ENCODE measurements around the gene S100A14. TPM values are rescaled to one million over a fixed set of nuclear protein-coding genes. Genes with fewer than 3 reads are reported as not detected.
"Not testable (repeated sequence)": the region's sequence is repeated elsewhere in the genome, so short reads cannot be mapped to it uniquely, and the experiment has no call there.

The S100A14 gene
- total RNA-seq, 3 donors from 2014 or later, result 0.32 to 0.43 TPM; not detected in 1

DNA sequence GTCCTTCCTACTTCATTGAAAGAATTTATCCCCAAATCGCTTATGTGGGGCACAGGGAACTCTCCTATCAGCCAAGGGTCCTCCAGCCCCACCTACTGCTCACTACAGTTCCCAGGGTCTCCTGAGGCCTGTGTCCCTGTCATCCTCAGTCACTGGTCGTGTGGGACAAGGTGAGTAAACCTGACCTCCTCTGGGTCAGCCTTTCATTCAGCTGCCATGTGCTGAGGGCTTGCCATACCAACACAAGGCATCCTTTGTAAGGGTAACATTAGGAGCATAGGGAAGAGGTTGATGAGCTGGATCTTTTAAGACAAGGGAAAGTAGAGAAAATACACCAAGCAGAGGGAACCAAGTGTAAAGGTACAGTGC is 31.2 kb upstream of the S100A14 start:
- no peak for ATAC-seq
- Mint-ChIP-seq H3K4me3 (no peak overlapping the region), H3K9me3 (no peaks in the 10 kb centered on the region), H3K27me3 (ENCODE audit: low read depth) (no peaks in the 10 kb centered on the region), H3K4me1 (ENCODE audit: low read depth) (peaks cover 61% of the 10 kb centered on the region), H3K36me3 (ENCODE audit: insufficient read depth) (peaks cover 40% of the 10 kb centered on the region)
- DNase-seq, result no peak

DNA sequence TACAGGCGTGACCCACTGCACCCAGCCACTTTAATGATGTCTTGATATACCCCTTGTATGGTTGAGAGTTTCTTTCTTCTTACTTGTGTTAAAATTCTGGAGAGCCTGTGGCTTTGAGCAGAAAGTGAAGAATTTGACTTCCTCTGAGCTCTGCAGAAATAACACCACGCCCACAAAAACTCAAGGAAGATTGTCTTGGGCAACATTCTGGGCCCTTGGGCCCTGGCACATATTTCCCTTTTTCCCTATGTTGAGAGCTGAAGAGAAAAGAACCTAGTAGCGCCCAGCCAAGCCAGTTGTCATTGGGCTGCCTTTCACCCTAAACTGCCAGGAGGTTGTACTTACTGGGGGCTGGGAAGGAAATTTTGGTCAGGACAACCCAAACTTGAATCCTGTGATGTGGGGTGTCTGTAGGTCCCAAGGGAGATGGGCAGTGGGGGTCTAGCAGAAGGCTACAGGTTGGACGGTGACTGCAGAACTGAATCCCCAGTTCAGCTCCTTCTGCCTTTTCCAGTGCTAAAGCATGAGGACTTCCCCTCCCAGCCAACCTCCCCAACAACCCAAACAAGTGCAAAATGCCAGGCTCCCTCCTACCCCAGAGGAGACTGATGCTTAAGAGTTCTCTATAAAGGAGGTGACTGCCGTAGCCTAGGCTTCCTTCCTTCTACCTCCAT is 30.7 kb upstream of the S100A14 start:
- no peak overlapping the region for H3K4me3 Mint-ChIP-seq
- peaks cover 65% of the 10 kb centered on the region for H3K4me1 Mint-ChIP-seq (ENCODE audit: low read depth)
- H3K9me3 Mint-ChIP-seq, result no peaks in the 10 kb centered on the region
- ATAC-seq (no peak), DNase-seq (no peak)
- peaks cover 45% of the 10 kb centered on the region for H3K36me3 Mint-ChIP-seq (ENCODE audit: insufficient read depth)
- H3K27me3 Mint-ChIP-seq (ENCODE audit: low read depth), result no peaks in the 10 kb centered on the region

DNA sequence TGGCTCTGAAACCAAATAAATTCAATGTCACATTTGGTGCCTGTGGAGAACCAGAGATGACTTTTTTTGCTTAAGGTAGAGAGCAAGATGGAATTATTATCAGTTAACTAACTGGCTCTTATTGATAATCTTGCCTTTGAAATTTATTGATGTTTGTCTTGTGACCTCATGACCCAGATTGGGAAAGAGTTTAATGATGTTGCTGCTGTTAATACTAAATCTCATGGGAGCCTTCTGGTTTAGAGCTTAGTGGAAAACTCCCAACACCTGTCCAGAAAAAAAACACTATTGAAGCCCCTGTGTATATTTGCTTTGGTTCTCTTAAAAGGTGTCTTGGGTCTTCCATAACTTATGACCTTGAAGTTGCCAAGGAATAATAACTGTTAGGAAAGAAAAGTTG is 27.7 kb upstream of the S100A14 start:
- H3K4me1 Mint-ChIP-seq (ENCODE audit: low read depth), result peaks cover 62% of the 10 kb centered on the region
- ATAC-seq, result no peak

DNA sequence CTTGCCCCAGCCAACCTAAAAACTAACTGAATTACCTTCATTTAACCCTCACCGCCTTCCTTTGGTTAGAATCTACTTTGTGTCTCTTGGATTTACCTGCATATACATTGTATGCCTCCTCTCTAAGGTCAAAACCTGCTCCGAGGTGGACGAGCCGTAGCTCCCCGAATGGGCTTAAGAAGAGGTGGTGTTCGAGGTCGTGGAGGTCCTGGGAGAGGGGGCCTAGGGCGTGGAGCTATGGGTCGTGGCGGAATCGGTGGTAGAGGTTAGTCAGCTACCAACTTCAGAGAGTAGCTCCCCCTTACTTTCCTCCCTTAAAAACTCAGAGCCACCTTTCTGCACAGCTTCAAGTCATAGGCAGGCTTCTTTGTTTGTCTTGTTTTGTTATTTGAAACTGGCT is 27.0 kb upstream of the S100A14 start:
- Mint-ChIP-seq H3K27me3 (ENCODE audit: low read depth) (no peaks in the 10 kb centered on the region), H3K4me3 (no peak overlapping the region), H3K36me3 (ENCODE audit: insufficient read depth) (peaks cover 55% of the 10 kb centered on the region), H3K9me3 (no peaks in the 10 kb centered on the region), H3K4me1 (ENCODE audit: low read depth) (peaks cover 58% of the 10 kb centered on the region)
- no peak for ATAC-seq
- no peak for DNase-seq

More for the DNA sequence above, 27.7 kb upstream of the S100A14 start:
- no peak for DNase-seq
- no peaks in the 10 kb centered on the region for H3K9me3 Mint-ChIP-seq
- no peak overlapping the region for H3K4me3 Mint-ChIP-seq
- peaks cover 55% of the 10 kb centered on the region for H3K36me3 Mint-ChIP-seq (ENCODE audit: insufficient read depth)
- H3K27me3 Mint-ChIP-seq (ENCODE audit: low read depth), result no peaks in the 10 kb centered on the region

DNA sequence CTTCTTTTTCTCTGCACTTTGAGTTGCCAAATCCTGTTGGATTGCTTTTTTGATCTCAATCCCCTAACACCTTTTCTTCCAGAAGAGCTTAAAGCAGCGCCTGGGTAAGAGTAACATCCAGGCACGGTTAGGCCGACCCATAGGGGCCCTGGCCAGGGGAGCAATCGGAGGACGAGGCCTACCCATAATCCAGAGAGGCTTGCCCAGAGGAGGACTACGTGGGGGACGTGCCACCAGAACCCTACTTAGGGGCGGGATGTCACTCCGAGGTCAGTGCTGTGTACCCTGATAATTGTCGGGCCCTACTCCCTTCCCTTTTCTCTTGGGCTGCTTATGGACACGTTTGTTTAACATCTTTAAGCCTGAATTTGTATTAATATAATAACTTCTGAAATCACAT is 26.0 kb upstream of the S100A14 start:
- H3K9me3 Mint-ChIP-seq, result no peaks in the 10 kb centered on the region
- H3K36me3 Mint-ChIP-seq (ENCODE audit: insufficient read depth), result peaks cover 57% of the 10 kb centered on the region
- H3K4me1 Mint-ChIP-seq (ENCODE audit: low read depth), result peaks cover 59% of the 10 kb centered on the region
- ATAC-seq (no peak), DNase-seq (no peak)
- no peaks in the 10 kb centered on the region for H3K27me3 Mint-ChIP-seq (ENCODE audit: low read depth)
- H3K4me3 Mint-ChIP-seq, result no peak overlapping the region

DNA sequence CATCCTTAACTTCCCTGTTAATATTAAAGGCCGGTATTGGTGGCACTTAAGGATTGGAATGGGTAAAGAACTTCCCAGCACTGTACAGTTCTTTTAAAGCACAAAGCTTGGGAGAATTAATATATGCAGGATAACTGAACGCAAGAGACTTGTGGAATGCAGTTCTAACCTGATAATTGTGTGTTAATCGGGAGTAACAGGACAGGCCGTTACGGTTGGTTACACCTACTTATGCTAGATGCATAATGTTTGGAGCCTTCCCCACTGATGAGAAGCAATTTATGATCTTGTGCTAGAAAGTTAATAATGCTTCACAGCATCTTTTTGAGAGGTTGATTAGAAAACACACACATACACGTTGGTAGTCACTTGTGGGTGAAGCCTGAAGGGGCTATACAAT is 24.7 kb upstream of the S100A14 start:
- no peak for DNase-seq
- ATAC-seq, result no peak
- H3K27me3 Mint-ChIP-seq (ENCODE audit: low read depth), result no peaks in the 10 kb centered on the region
- no peak overlapping the region for H3K4me3 Mint-ChIP-seq
- peaks cover 58% of the 10 kb centered on the region for H3K4me1 Mint-ChIP-seq (ENCODE audit: low read depth)
- no peaks in the 10 kb centered on the region for H3K9me3 Mint-ChIP-seq
- peaks cover 54% of the 10 kb centered on the region for H3K36me3 Mint-ChIP-seq (ENCODE audit: insufficient read depth)

DNA sequence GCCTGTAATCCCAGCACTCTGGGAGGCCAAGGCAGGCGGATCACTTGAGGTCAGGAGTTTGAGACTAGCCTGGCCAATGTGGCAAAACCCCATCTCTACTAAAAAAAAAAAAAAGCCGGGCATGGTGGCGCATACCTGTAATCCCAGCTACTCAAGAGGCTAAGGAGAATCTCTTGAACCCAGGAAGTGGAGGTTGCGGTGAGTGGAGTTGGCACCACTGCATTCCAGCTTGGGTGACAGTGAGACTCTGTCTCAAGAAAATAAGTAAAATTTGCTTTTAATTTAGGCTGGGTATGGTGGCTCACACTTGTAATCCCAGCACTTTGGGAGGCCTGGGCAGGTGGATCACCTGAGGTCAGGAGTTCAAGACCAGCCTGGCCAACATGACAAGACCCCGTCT is 24.1 kb upstream of the S100A14 start:
- not testable (repeated sequence) for H3K27me3 Mint-ChIP-seq (ENCODE audit: low read depth); H3K9me3 Mint-ChIP-seq; ATAC-seq; DNase-seq; H3K4me3 Mint-ChIP-seq
- H3K4me1 Mint-ChIP-seq (ENCODE audit: low read depth), result peaks cover 54% of the 10 kb centered on the region
- peaks cover 48% of the 10 kb centered on the region for H3K36me3 Mint-ChIP-seq (ENCODE audit: insufficient read depth)

DNA sequence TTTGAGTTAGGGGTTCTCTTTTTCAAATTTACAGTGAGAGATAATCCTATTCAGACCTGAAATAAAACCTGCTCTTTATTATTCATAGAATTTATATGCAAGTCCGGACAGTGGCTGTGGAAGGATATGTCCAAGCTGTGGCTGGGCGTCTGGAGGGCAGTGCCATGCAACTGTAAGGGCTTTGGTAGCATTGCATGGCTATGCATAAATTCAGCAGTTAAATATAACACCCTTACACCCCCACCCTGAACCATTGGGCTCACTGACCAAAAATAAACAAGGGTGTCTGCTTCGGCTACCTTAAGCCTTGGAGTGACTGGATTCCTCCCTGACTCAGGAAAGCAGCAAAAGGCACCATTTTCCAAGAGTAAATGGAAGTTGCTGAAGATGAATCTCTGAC is 23.2 kb upstream of the S100A14 start:
- peaks cover 42% of the 10 kb centered on the region for H3K36me3 Mint-ChIP-seq (ENCODE audit: insufficient read depth)
- DNase-seq, result no peak
- H3K27me3 Mint-ChIP-seq (ENCODE audit: low read depth), result no peaks in the 10 kb centered on the region
- no peak for ATAC-seq
- H3K4me1 Mint-ChIP-seq (ENCODE audit: low read depth), result peaks cover 47% of the 10 kb centered on the region
- H3K9me3 Mint-ChIP-seq, result no peaks in the 10 kb centered on the region
- H3K4me3 Mint-ChIP-seq, result no peak overlapping the region

DNA sequence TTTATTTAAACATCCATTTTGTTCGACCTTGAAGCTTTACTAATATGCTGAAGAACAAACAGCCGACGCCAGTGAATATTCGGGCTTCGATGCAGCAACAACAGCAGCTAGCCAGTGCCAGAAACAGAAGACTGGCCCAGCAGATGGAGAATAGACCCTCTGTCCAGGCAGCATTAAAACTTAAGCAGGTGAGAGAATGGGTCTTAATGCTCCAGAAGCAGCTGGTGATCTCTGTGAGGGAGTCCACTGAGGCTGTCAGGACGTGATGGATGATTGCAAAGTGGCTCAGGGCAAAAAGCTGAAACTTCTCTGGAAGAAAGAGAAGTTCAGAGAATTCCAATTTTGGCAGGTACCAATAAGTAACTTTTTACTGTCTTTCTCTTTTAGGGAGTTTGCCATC is 22.1 kb upstream of the S100A14 start:
- Mint-ChIP-seq H3K4me3 (no peak overlapping the region), H3K27me3 (ENCODE audit: low read depth) (no peaks in the 10 kb centered on the region), H3K9me3 (no peaks in the 10 kb centered on the region), H3K36me3 (ENCODE audit: insufficient read depth) (peaks cover 33% of the 10 kb centered on the region), H3K4me1 (ENCODE audit: low read depth) (peaks cover 41% of the 10 kb centered on the region)
- no peak for DNase-seq
- no peak for ATAC-seq

DNA sequence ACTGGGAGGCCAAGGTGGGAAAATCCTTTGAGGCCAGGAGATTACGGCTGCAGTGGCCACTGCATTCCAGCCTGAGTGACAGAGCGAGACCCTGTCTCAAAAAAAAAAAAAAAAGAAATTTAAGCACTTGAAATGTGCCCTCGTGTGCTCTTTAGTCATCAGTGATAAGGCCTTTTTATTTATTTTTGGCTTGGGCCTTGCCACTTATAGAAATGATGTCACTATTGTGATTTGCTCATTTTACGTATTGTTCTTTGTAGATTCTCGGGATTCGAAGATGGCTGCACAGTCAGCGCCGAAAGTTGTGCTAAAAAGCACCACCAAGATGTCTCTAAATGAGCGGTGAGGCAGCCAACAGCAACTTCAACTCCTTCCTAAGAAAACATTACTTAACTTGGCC is 20.2 kb upstream of the S100A14 start:
- DNase-seq (no peak), ATAC-seq (no peak)
- H3K27me3 Mint-ChIP-seq (ENCODE audit: low read depth), result no peaks in the 10 kb centered on the region
- H3K4me1 Mint-ChIP-seq (ENCODE audit: low read depth), result peaks cover 35% of the 10 kb centered on the region
- peak overlapping the region; percentile 92 for H3K4me3 Mint-ChIP-seq
- H3K36me3 Mint-ChIP-seq (ENCODE audit: insufficient read depth), result peaks cover 21% of the 10 kb centered on the region
- no peaks in the 10 kb centered on the region for H3K9me3 Mint-ChIP-seq

DNA sequence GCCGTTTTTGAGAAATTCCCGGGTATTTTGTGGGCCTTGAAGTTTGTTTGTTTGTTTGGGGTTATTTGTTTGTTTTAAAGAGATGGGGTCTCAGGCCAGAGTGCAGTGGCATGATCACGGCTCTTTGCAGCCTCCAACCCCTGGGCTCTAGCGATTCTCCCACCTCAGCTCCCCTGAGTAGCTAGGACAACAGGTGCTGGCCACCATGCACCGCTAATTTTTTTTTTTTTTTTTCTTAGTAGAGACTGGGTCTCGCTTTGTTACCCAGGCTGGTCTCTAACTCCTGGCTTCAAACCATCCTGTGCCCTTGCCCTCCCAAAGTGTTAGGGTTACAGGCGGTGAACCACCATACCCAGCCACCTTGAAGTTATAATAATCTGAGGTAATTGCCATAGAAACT is 19.7 kb upstream of the S100A14 start:
- no peak for ATAC-seq
- peaks cover 33% of the 10 kb centered on the region for H3K4me1 Mint-ChIP-seq (ENCODE audit: low read depth)

DNA sequence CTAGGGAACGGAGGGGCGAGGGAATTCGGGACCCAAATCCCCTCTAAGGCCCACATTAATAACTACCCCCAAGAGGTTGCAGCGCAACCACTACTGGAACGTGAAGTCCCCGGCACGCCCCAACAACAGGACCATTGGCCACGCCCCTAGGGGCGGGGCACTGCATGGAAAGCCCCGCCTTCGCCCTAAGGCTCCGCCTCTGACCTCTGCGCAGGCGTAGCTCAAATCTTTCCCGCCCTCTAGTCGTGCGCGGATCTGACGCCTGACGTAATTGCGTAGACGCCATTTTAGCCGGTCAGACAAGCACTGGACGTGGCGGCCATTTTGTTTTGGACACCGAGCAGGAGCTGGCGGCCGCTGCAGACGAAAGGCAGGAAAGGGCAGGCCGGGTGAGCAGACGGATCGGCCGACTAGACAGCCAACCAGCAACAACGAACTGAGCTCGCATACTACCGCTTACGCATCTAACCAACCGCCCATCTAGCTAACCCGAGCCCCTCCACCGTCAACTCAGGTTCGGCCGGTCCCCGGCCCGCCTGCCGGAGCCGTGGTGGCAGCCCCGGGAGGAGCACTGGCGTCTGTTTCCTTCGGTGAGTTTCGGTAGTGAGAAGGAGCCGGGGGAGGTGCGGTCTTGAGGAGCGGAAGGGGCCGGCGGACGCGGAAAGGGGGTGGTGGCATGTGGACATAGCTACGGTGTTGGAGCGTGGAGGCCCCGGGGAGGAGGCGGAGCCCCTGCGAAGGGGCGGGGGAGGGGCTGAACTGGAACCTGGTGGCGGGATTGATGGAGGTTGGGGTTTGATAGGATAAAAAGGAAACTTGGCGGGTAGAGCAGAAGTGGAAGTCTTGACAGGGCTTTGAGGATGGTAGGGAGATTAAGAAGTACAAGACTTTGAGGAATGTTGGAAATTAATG is 17.9 kb upstream of the S100A14 start, which contains the start of gene CHTOP:
TSS of gene CHTOP (plus strand) at position 313 of the 912 bp plus-strand sequence. CDS start 2,523 bp downstream, outside the sequence.
- peak within 1 kb of the TSS; percentile 92 for H3K4me3 Mint-ChIP-seq
- H3K36me3 Mint-ChIP-seq (ENCODE audit: insufficient read depth), result peaks cover 15% of the 10 kb centered on the region
- DNase-seq (peak; percentile 95), ATAC-seq (peak; percentile 90 to 92)
- H3K4me1 Mint-ChIP-seq (ENCODE audit: low read depth), result peaks cover 34% of the 10 kb centered on the region
- H3K27me3 Mint-ChIP-seq (ENCODE audit: low read depth), result no peaks in the 10 kb centered on the region
- H3K9me3 Mint-ChIP-seq, result no peaks in the 10 kb centered on the region

More for the DNA sequence above, 19.7 kb upstream of the S100A14 start:
- H3K4me3 Mint-ChIP-seq, result peak overlapping the region; percentile 92
- H3K36me3 Mint-ChIP-seq (ENCODE audit: insufficient read depth), result peaks cover 17% of the 10 kb centered on the region
- DNase-seq, result no peak
- H3K9me3 Mint-ChIP-seq, result no peaks in the 10 kb centered on the region
- no peaks in the 10 kb centered on the region for H3K27me3 Mint-ChIP-seq (ENCODE audit: low read depth)

DNA sequence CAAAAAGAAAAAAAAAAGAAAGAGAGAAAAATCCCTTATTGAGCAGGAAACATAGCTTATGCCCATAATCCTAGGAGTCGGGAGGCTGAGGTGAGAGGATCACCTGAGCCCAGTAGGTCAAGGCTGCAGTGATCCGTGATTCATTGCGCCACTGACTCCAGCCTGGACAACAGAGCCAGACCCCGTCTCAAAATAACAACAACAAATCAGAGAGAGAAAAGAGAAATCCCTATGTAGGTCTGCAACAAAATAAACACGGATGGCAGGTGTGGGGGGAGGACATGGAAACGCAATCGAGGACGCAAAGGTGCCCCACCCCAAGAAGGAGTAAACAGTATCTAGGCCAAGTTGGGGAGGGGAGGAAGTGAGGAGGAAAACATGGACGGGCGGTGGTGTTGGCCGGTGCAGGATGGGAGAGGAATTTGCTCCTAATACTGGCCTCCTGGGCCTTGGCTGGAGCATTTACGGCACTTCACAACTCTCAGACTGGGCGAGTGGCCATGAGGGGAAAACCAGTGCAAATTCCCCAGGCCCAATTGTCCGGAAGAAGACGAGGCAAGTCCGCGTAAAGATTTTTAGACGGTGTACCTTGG is 17.1 kb upstream of the S100A14 start:
- Mint-ChIP-seq H3K27me3 (ENCODE audit: low read depth) (no peaks in the 10 kb centered on the region), H3K4me1 (ENCODE audit: low read depth) (peaks cover 34% of the 10 kb centered on the region), H3K4me3 (peak overlapping the region; percentile 92), H3K9me3 (no peaks in the 10 kb centered on the region), H3K36me3 (ENCODE audit: insufficient read depth) (peaks cover 15% of the 10 kb centered on the region)
- DNase-seq (no peak), ATAC-seq (no peak)

Data from activated T-cell treated with anti-CD3 and anti-CD28 coated beads, Interleukin-2, amount 50 U/mL, for 4 hours (primary cell).